ENCODE data around the gene PLCG2.

PLCG2 gene

DNA sequence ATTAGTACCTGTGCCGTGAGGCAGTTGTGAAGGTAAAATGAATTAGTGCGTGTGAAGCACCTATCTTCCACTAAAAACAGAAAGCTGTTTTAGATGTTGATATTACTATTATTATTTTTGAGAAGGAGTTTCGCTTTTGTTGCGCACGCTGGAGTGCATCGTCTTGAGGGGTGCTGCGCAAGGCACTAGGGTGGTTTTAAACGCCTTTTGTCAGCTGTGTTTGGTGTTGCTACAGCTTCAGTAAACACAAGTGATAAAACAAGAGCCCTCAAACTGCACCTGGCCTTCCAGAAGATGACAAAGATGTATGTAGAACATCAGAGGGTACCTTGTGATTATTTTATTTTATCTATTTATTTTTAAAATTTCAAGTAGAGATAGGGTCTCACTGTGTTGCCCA, 38.2 kb downstream of the PLCG2 start:
- no peak for DNase-seq

DNA sequence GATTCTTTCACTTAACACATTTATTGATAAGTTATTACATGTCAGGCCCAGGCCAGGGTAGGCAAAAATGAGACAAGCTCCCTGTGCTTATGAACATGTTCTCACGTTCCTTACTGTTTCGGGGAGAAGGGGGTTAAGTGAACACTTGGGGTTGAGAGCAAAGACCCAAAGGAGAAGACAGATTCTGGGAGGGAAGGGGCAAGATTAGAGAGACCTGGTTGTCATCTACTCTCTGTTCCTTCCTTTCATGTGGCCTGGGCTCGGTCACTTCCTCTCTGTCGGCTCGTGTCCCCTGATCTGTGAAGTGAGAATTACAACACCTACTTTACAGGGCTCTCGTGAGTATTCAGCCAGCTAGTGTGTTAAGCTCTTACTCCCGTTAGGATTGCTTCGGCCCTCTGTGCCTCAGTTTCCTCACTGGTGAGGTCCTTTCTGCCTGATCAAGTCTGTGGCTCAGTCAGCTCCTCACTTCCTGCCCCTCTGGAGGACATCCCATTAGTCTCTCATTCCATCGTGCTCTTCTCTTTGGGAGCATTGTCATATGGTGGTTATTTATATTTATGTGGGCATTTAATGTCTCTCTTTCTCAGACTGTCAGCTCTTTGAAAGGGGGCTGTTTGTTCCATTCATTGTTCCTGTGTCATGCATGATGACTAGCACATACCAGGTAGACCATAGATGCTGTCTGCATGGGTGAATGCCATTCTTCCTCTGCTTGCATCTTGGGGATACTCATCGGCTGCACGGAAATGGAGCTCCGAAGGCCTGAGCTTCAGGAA, 38.9 kb downstream of the PLCG2 start:
- no peak for DNase-seq

DNA sequence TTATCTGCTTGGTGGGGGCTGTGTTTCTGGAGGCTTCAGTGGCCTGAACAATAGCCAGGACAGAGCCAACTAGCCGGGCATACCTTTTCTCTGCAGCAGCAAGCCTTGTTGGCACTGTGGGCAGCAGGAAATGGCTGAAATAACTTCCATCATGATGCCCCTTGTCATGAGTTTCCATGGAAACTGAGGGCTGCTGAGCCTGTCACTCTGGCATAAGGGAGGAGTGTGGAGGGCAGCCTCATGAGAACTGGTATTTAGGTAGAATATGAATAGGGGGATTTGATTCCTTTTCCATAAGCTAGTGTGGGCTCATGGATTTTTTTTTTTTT, 39.4 kb downstream of the PLCG2 start:
- DNase-seq, result no peak

GRCh38 chr16:81818905-81819304, 39.8 kb downstream of the PLCG2 start:
- no peak for DNase-seq

- DNase-seq, result no peak
These were observed 42.5 kb downstream of the PLCG2 start for GRCh38 chr16:81821436-81822128.

DNA sequence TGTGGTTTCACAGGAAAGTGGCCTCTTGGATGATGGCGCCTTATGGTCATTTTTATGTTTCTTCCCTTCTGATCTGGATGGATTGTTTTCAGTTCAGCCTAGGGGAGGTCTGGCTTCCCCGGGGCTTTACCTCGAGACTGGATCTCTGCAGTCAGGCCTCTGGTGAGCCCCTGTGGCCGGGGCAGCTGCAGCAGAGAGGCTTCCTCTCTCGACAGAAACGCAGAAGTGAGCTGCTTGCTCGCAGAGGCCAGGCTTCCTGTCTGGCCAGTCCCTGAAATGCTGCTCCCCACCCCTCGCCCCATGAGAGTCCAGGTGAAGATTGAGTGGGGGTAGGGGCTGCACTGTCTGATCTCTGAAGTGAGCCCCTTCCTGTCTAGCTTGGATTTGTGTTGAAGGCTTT, 44.0 kb downstream of the PLCG2 start:
- no peak for DNase-seq

GRCh38 chr16:81823734-81824133, 44.6 kb downstream of the PLCG2 start:
- DNase-seq, result no peak

DNA sequence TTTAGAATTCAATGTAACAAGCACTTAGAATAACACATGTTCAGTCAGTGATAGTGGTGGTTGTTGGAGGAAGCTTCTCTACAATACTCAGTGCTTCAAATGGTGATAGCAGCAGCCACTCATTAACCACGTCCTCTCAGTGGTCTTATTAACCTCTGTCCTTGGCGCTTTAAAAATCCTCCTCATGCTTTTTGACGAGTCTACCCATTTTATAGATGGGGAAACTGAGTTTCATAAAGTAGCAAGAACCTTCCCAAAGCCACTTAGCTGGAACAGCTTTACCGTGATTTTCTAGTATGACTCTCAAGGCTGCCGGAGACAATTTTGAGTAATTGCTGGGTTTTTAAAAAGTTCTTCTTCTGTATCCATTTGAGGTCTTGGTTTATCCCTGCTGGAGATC, 47.4 kb downstream of the PLCG2 start:
- DNase-seq, result no peak

DNA sequence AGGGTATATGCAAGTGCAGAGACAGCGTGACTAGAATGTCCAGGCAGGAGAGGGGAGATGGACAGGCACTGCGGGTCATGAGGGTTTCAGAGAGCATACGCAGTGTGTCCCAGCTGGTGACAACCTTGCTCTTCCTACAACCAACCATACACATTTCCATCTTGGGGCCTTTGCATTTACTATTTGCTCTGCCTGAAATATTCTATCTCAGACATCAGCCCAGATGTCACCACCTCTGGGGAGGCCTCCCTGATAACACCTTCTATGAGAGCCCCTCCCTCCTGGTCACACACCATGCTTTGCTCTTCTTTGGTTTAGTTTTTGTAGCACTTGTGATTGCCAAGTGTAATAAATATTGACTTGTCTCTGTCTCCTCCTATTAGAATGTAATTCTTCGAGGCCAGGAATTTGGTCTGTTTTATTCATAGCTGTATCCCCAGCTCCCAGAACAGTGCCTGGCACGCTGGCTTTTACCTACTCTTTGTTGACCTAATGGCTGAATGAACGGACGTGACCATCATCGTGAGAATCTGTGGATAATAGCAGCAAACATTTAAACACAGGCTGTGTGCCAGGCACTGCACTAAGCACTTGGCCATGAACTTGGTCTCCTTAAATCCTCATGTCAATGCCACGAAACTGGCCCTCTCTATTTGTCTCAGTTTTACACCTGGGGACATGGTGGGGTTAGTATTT, 51.9 kb downstream of the PLCG2 start:
- DNase-seq, result no peak

GRCh38 chr16:81831722-81832126, 52.6 kb downstream of the PLCG2 start:
- no peak for DNase-seq

GRCh38 chr16:81832801-81833547, 53.9 kb downstream of the PLCG2 start:
- DNase-seq, result no peak

DNA sequence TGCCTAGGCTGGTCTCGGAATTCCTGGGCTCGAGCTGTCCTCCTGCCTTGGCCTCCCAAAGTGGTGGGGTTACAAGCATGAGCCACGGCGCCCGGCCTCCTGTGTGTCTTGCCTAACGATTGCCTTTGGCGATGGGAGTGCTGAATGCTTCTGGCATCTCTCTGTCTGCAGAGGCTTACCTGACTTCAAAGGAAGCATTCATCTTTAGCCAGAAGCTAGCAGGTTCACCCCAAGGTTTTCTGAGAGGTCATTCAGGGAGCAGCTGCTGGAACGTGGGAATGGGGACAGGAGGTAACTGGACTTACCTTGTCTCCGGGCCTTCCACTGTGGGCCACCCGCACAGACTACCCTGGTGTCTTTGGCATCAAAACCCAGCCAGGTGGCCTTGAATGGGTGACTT, 54.7 kb downstream of the PLCG2 start:
- no peak for DNase-seq

DNA sequence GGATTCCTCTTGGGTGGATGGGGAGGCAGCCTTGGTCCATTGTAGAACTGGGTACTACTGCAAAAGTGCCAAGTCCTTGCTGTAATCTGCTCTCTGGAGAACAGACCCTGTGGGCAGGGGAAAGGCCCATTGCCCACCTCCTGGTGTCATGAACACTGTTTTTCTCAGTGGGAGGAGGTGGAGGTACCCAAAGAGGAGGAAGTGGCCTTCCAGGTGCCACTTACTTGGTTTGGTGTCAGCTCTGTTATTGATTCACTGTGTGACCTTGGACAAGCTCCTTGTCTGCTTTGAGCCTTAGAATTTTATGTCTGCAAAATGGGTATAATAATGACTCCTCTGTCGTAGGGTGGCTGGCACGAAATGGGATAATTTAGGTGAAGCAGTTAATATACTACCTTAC, 55.8 kb downstream of the PLCG2 start:
- DNase-seq, result no peak

GRCh38 chr16:81836279-81837054, 57.4 kb downstream of the PLCG2 start:
- DNase-seq, result no peak

GRCh38 chr16:81837312-81837751, 58.2 kb downstream of the PLCG2 start:
- no peak for DNase-seq

GRCh38 chr16:81838794-81839193, 59.7 kb downstream of the PLCG2 start:
- no peak for DNase-seq

DNA sequence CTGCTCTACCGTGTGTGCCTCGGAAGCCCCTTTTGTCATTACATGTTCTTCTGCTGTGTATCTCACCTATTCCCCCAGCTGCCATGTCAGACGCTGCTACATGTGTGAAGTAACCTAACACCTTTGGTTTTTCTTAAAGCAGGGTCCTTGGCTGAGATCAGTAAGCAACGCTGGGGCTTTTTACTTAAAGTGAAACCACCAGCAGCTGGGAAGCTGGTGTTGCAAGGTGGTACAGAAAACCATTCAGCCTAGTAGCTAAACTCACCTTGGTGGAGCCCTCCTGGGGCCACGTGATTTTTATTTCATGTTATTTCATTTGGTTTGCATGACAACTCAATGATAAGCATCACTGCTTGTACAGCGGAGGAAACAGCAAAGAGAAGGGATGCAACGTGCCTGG, 62.6 kb downstream of the PLCG2 start:
- peak; percentile 14 to 57 for DNase-seq

DNA sequence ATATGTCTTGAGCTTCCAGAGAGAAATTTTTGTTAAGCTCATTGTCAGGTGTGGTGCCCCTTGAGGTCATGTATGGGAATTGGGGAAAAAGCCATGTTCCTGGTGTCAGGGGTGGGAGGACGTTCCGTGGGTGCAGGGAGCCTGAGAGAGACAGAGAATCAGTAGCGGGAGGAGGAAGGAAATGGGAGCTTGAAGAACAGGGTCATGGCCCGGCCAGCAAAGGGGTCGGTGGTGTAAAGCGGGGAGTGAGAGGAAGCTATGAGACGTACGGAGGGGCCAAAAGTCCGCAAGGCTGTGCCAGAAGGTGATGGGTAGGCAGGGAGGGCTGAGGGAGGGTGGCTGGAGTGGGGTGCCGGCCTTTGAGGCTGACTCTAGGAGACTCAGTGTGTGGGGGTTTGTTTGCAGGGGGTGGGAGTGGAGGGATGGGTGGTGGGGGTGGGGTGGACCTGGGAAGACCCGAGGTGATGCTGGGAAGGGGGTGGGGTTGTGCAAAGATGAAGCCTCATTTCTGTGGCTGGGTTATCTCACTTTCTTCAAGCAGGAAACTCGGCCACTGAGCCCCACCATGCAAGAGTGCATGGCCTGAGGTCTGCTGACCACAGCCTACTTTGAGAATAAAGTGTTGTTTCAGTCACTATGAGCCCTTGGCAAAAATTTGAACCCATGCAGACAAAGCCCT, 63.6 kb downstream of the PLCG2 start:
- DNase-seq, result no peak

DNA sequence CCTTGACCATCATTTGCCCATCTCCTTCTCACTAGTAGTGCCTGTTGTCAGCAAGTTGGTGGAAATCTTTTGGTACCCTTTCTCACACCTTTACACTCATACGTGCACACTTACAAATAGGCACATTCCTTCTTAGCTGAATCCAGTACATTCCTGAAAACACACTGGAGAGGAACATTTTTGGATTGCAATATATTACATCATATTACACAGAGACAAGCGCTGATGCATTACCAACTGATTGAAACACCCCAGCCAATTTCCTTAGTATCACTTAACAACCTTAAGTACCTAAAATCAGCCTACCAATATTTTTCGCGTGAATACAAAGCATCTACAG, 64.1 kb downstream of the PLCG2 start:
- no peak for DNase-seq

GRCh38 chr16:81843683-81844082, 64.6 kb downstream of the PLCG2 start:
- no peak for DNase-seq

DNA sequence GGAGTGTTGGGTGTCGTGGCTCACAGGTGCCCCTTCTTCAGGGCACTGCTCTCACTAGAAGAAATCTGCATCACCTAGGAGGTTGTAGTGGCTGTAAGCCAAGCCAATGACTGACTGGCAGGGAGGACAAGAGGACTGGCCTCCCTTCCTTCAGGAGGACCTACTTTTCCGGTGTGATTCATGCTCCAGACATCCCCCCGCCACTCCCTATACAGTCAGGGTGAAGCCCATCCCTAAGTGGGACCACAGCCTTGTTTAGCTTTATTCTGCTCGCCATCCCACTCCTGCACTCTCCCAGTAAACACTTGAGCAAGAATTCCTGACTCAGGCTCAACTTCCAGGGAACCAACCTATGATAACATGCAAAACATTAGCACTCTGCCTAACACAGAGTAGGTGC, 67.0 kb downstream of the PLCG2 start:
- no peak for DNase-seq

- DNase-seq, result no peak
These were observed 69.3 kb downstream of the PLCG2 start for GRCh38 chr16:81848306-81848853.
